ENCODE measurements around the gene REL. TPM values are rescaled to one million over a fixed set of nuclear protein-coding genes. Genes with fewer than 3 reads are reported as not detected.

Gene REL
- total RNA-seq, 1 experiment from 2014 or later, result 6.2 TPM

DNA sequence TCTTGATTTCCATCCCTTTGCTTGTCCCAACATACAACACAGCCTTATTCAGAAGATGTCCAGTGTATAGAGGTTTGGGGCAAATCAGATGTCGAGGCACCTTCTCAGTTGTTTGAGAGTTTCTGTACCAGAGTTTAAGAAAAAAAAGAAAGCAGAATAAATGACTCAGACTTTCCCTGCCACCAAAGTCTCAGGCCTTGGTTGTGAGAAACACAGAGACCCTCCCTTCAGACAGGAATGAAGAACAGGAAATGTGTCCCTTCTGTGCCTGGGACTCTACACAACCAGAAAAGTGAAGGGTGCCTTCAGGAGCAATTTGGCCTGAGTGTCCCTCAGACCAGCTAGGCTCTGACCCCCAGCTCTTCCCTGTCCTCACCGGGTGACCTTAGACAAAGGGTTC, 37.3 kb upstream of the REL start:
- Histone ChIP-seq H3K27ac (ENCODE audit: insufficient read length, low read depth, low read length) (no peak overlapping the region), H3K79me1 (ENCODE audit: insufficient read depth, low read depth, low read length, poor library complexity, severe bottlenecking) (no peaks in the 10 kb centered on the region), H2BK12ac (ENCODE audit: insufficient read length, low read depth, low read length) (no peak overlapping the region), H3K9ac (ENCODE audit: extremely low read depth, insufficient read length, low read length) (no peak overlapping the region), H4K8ac (replicated peaks; ENCODE audit: insufficient read length, low read depth, low read length) (no peak overlapping the region), H3K56ac (ENCODE audit: insufficient read length, low read depth, low read length) (no peak overlapping the region), H2BK120ac (ENCODE audit: low read depth, low read length, poor library complexity, severe bottlenecking) (no peak overlapping the region), H2BK15ac (ENCODE audit: low read depth, low read length) (no peak overlapping the region), H2AK5ac (ENCODE audit: insufficient read length, low read length) (no peak overlapping the region), H3K14ac (ENCODE audit: insufficient read depth, low read length) (no peak overlapping the region), H4K20me1 (ENCODE audit: control insufficient read depth, insufficient read depth, insufficient read length) (no peaks in the 10 kb centered on the region), H3K23ac (ENCODE audit: insufficient read length, low read depth, low read length) (no peak overlapping the region), H2BK20ac (ENCODE audit: low read depth, low read length, poor library complexity, severe bottlenecking) (no peak overlapping the region), H3K79me2 (ENCODE audit: insufficient read depth, low read length) (no peaks in the 10 kb centered on the region), H3K23me2 (ENCODE audit: insufficient read length, low read depth, low read length, poor library complexity, severe bottlenecking) (no peaks in the 10 kb centered on the region), H4K91ac (ENCODE audit: insufficient read length, low read depth, low read length) (no peak overlapping the region), H3K9me3 (ENCODE audit: control insufficient read depth, low read depth, low read length) (no peaks in the 10 kb centered on the region), H3K4me2 (ENCODE audit: insufficient read depth, insufficient read length, low read length) (no peak overlapping the region), H2AFZ (ENCODE audit: low read length) (no peak overlapping the region), H3K4ac (ENCODE audit: low read depth, low read length) (no peak overlapping the region), H4K5ac (ENCODE audit: insufficient read length, low read depth, low read length) (no peak overlapping the region), H3T11ph (ENCODE audit: low read length) (no peak overlapping the region), H3K4me1 (ENCODE audit: insufficient read depth, low read length) (no peaks in the 10 kb centered on the region), H3K18ac (ENCODE audit: insufficient read length, low read depth, low read length) (no peak overlapping the region), H3K27me3 (ENCODE audit: insufficient read depth, low read length) (peaks cover 5% of the 10 kb centered on the region), H2BK5ac (ENCODE audit: insufficient read length, low read length) (no peak overlapping the region)
- no peaks in the 10 kb centered on the region for H3K36me3 Mint-ChIP-seq (ENCODE audit: insufficient read depth in 1 of 3, low read depth in 3 of 3)
- no peak overlapping the region for H3K4me3 Mint-ChIP-seq
- H3K9me3 Mint-ChIP-seq, result no peaks in the 10 kb centered on the region; a peak in 1 of 5 replicates
- peaks cover 4 to 10% of the 10 kb centered on the region in 2 experiments for H3K4me1 Mint-ChIP-seq
- H3K27me3 Mint-ChIP-seq (ENCODE audit: low read depth), result peaks cover 86% of the 10 kb centered on the region
- no CpG with 5 or more reads among the region's 2 CpGs for WGBS (ENCODE audit: extremely low coverage, insufficient read length, low lambda C conversion rate)
- no peak for DNase-seq
- no peak overlapping the region for H3K27ac Mint-ChIP-seq
- TF ChIP-seq, protein P1, sequence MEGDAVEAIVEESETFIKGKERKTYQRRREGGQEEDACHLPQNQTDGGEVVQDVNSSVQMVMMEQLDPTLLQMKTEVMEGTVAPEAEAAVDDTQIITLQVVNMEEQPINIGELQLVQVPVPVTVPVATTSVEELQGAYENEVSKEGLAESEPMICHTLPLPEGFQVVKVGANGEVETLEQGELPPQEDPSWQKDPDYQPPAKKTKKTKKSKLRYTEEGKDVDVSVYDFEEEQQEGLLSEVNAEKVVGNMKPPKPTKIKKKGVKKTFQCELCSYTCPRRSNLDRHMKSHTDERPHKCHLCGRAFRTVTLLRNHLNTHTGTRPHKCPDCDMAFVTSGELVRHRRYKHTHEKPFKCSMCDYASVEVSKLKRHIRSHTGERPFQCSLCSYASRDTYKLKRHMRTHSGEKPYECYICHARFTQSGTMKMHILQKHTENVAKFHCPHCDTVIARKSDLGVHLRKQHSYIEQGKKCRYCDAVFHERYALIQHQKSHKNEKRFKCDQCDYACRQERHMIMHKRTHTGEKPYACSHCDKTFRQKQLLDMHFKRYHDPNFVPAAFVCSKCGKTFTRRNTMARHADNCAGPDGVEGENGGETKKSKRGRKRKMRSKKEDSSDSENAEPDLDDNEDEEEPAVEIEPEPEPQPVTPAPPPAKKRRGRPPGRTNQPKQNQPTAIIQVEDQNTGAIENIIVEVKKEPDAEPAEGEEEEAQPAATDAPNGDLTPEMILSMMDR (conservative IDR thresholded peaks at IDR 0.05), result no peak
